ENCODE data around the gene DFFA. TPM values are rescaled to one million over a fixed set of nuclear protein-coding genes. Genes with fewer than 3 reads are reported as not detected.

Gene DFFA
- total and polyA plus RNA-seq, 9 of the 15 experiments (the other 6 are each of a cell fraction or from before 2014, with no cell fraction given), result 39.6 to 74.8 (median 59.2) TPM

DNA sequence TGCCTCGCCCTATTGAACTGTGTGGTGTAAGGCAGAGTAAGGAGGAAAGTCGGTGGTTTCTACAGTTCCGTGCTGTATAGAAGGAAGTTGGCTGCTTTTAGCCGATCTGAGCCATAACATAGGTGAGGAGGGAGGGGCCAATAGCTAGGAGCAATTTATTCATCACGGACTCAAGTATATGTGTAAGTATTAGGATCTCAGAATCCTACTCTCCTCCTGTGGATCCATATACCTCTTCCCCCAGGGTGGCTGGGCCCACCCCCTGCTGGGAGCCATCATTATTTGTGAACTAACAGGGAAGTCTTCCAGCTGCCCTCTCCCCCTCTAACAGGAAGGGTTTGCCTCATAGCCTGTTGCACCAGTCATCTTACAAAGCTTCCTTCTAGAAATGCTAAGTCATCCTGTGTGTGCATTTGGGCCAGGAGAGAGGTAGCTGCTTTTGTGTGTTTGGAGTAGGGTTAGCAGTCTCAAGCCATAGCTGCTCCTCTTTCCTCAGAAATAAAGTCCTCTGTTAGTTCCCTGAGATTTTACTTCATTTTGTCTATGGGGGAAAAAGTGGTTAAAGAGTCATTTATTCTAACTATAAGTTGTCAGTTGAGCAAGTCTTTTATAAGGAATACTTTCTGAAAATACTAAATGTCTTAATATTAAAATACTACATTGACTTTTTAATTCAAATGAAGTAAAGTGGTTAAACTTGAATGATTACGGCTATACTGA is 57.0 kb downstream of the DFFA start (continued):
- no peak for TF ChIP-seq E2F6 (IDR thresholded peaks at IDR 0.05; ENCODE audit: borderline replicate concordance in 1 of 2, extremely low read depth in 1 of 2, insufficient read depth in 1 of 2, insufficient read length in 1 of 2, low read depth in 1 of 2, low read length in 1 of 2, poor library complexity in 1 of 2, severe bottlenecking in 1 of 2)
- TF ChIP-seq SPI1 (IDR thresholded peaks at IDR 0.05; ENCODE audit: borderline replicate concordance, low read depth, low read length), result no peak
- TF ChIP-seq SMARCA5 (IDR thresholded peaks at IDR 0.05), result peak; percentile 88; the same call in 1 of the 2 replicates
- TF ChIP-seq NR2F6 (CRISPR knock-in tag; IDR thresholded peaks at IDR 0.05), result no peak
- TF ChIP-seq ZNF778 (CRISPR knock-in tag; IDR thresholded peaks at IDR 0.05), result no peak
- no peak for TF ChIP-seq TAF15 (IDR thresholded peaks at IDR 0.05; ENCODE audit: low read depth, low read length)
- TF ChIP-seq, protein P1, sequence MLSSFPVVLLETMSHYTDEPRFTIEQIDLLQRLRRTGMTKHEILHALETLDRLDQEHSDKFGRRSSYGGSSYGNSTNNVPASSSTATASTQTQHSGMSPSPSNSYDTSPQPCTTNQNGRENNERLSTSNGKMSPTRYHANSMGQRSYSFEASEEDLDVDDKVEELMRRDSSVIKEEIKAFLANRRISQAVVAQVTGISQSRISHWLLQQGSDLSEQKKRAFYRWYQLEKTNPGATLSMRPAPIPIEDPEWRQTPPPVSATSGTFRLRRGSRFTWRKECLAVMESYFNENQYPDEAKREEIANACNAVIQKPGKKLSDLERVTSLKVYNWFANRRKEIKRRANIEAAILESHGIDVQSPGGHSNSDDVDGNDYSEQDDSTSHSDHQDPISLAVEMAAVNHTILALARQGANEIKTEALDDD (IDR thresholded peaks at IDR 0.05), result peak; percentile 49
- no peak for TF ChIP-seq CEBPZ (IDR thresholded peaks at IDR 0.05; ENCODE audit: borderline replicate concordance, low read depth, low read length)
- no peak; the same call in 1 of the 2 replicates for TF ChIP-seq MGA (IDR thresholded peaks at IDR 0.05)

Data from K562 (cell line).